B cell (primary cell): ENCODE measurements around the gene TAMALIN. TPM values are rescaled to one million over a fixed set of nuclear protein-coding genes. Genes with fewer than 3 reads are reported as not detected.

Experiments
- ATAC-seq: fragments of 200-7000 bp; cut with Tn5 transposase; one replicate; pipeline ENCODE4 v1.10.0; 2021; ENCODE audit warnings: low read depth, mild to moderate bottlenecking, moderate number of reproducible peaks, moderate library complexity
- CTCF ChIA-PET: fragments of 350-600 bp; sonication (Branson Sonifier 250); formaldehyde crosslinking; loops from one replicate; lab custom pipeline; 2021; ENCODE audit warnings: antibody characterized with exemption, inconsistent platforms; lab: Charles Lee
- POLR2A ChIA-PET: fragments of 350-600 bp; sonication (Branson Sonifier 250); formaldehyde crosslinking; loops from one replicate; lab custom pipeline; 2021; ENCODE audit warnings: antibody characterized with exemption; lab: Charles Lee
- DNase-seq: peaks from one replicate; pipeline ENCODE4 v3.0.0; 2013
- H2AFZ ChIP-seq: 2 replicates; pipeline ENCODE4 v1.6.1; 2012; ENCODE audit warnings: mild to moderate bottlenecking, low read depth, low read length; ENCODE audit not compliant: insufficient read depth, poor library complexity, severe bottlenecking
- H3K27ac ChIP-seq, 2 donors: 1 replicate in 1 of 2; 2 replicates in 1 of 2; pipeline ENCODE4 v1.5.1; 2012 to 2013; ENCODE audit warnings: low read length in 2 of 2, mild to moderate bottlenecking in 2 of 2, moderate library complexity in 1 of 2
- H3K27me3 ChIP-seq, 4 experiments: fragments of 200-600 bp in 1 of 4; sonication (generic) in 1 of 4; replicated peaks in 1 of 4; 1 replicate in 2 of 4; 2 replicates in 2 of 4; pipeline versions ENCODE4 v1.6.1 to v1.7.0; 2013 to 2016; ENCODE audit warnings: low read length in 3 of 4, mild to moderate bottlenecking in 2 of 4, mixed read lengths in 1 of 4, moderate library complexity in 1 of 4; ENCODE audit not compliant: insufficient read depth in 4 of 4, control insufficient read depth in 3 of 4; ENCODE audit errors: control extremely low read depth in 1 of 4
- H3K36me3 ChIP-seq, 2 experiments: replicated peaks in 1 of 2; 1 replicate in 1 of 2; 2 replicates in 1 of 2; pipeline versions ENCODE4 v1.6.1 to v1.7.1; 2013; ENCODE audit warnings: low read length in 1 of 2; ENCODE audit not compliant: insufficient read depth in 2 of 2, control insufficient read depth in 1 of 2; ENCODE audit errors: control extremely low read depth in 1 of 2, extremely low read depth in 1 of 2
- H3K4me1 ChIP-seq, 2 donors: fragments of 200-600 bp in 1 of 2; sonication (generic) in 1 of 2; 1 replicate in 1 of 2; 2 replicates in 1 of 2; pipeline versions ENCODE4 v1.5.1 to v1.6.1; 2013 to 2017; ENCODE audit warnings: low read length in 2 of 2; ENCODE audit not compliant: control insufficient read depth in 2 of 2, insufficient read depth in 2 of 2
- H3K4me2 ChIP-seq: replicated peaks from 2 replicates; pipeline ENCODE3; 2012; ENCODE audit warnings: mild to moderate bottlenecking, low read depth, low read length; ENCODE audit not compliant: poor library complexity, severe bottlenecking
- H3K4me3 ChIP-seq, 5 experiments: fragments of 200-600 bp in 1 of 5; sonication (generic) in 1 of 5; 1 replicate in 3 of 5; 2 replicates in 2 of 5; pipeline versions ENCODE4 v1.5.1 to v1.7.0; 2011 to 2016; ENCODE audit warnings: low read length in 4 of 5, mild to moderate bottlenecking in 4 of 5, low read depth in 2 of 5, control low read depth in 1 of 5, moderate library complexity in 1 of 5; ENCODE audit not compliant: insufficient read depth in 1 of 5; ENCODE audit errors: control extremely low read depth in 1 of 5, extremely low read depth in 1 of 5
- H3K79me2 ChIP-seq: fragments of 200-600 bp; sonication (generic); one replicate; pipeline ENCODE4 v1.6.0; 2016; ENCODE audit warnings: low read length; ENCODE audit not compliant: control insufficient read depth, insufficient read depth
- H3K9ac ChIP-seq: fragments of 200-600 bp; sonication (generic); 2 replicates; pipeline ENCODE4 v1.6.1; 2017; ENCODE audit warnings: mild to moderate bottlenecking, low read length, moderate library complexity
- H3K9me3 ChIP-seq, 3 donors: one replicate each; pipeline versions ENCODE4 v1.6.1 to v1.7.1; 2013; ENCODE audit warnings: low read length in 2 of 3; ENCODE audit not compliant: control insufficient read depth in 2 of 3, insufficient read depth in 1 of 3; ENCODE audit errors: control extremely low read depth in 1 of 3
- H4K20me1 ChIP-seq: 2 replicates; pipeline ENCODE4 v1.6.0; 2012; ENCODE audit warnings: mild to moderate bottlenecking, low read length; ENCODE audit not compliant: insufficient read depth, control insufficient read depth, poor library complexity, severe bottlenecking
- H3K27ac Mint-ChIP-seq: one replicate; pipeline ENCODE4 v1.8.0; 2021; ENCODE audit warnings: mixed read lengths
- H3K27me3 Mint-ChIP-seq: one replicate; pipeline ENCODE4 v1.8.0; 2021; ENCODE audit warnings: mixed read lengths
- H3K4me1 Mint-ChIP-seq: one replicate; pipeline ENCODE4 v1.8.0; 2021; ENCODE audit warnings: mixed read lengths
- H3K4me3 Mint-ChIP-seq: one replicate; pipeline ENCODE4 v1.8.0; 2021; ENCODE audit warnings: mixed read lengths
- H3K9me3 Mint-ChIP-seq: one replicate; pipeline ENCODE4 v1.8.0; 2022; ENCODE audit warnings: mixed read lengths; ENCODE audit not compliant: insufficient read depth
- CTCF ChIP-seq: fragments of 200-600 bp; IDR thresholded peaks from one replicate; pipeline ENCODE4 v1.8.0; 2022; ENCODE audit warnings: antibody characterized with exemption, mild to moderate bottlenecking
- EZH2 ChIP-seq: IDR thresholded peaks from 2 replicates; pipeline ENCODE4 v1.6.1; 2012; ENCODE audit warnings: borderline replicate concordance, low read depth, mild to moderate bottlenecking, moderate library complexity, low read length; ENCODE audit not compliant: insufficient read depth, poor library complexity, severe bottlenecking
- WGBS: methylation state at CpG from one replicate; pipeline ENCODE4 v1.1.5; 2013; ENCODE audit warnings: missing lambda C conversion rate; ENCODE audit not compliant: insufficient coverage; 5-methylcytosine and 5-hydroxymethylcytosine counted together
- intact Hi-C: fragments of 100-400 bp; cut with micrococcal nuclease; formaldehyde crosslinking; loops from one replicate; pipeline ENCODE4 v1.10.0; 2022
- polyA plus RNA-seq: library from polyadenylated mRNA; depleted of rRNA; stranded (reverse); fragments of >200 nt; gene quantifications from 2 replicates; pipeline ENCODE4 v1.2.3, GENCODE V29; 2012
- total RNA-seq, 2 donors: library from RNA; stranded (reverse); fragments of 120-200 nt in 1 of 2; gene quantifications; 1 replicate in 1 of 2; 2 replicates in 1 of 2; pipeline versions ENCODE4 v1.2.3 to v1.2.4, GENCODE V29; 2013 to 2022

TAMALIN gene
- total and polyA plus RNA-seq, 2 donors (not counting 1 experiment from before 2014, with no cell fraction given) = 139 to 151 TPM

DNA sequence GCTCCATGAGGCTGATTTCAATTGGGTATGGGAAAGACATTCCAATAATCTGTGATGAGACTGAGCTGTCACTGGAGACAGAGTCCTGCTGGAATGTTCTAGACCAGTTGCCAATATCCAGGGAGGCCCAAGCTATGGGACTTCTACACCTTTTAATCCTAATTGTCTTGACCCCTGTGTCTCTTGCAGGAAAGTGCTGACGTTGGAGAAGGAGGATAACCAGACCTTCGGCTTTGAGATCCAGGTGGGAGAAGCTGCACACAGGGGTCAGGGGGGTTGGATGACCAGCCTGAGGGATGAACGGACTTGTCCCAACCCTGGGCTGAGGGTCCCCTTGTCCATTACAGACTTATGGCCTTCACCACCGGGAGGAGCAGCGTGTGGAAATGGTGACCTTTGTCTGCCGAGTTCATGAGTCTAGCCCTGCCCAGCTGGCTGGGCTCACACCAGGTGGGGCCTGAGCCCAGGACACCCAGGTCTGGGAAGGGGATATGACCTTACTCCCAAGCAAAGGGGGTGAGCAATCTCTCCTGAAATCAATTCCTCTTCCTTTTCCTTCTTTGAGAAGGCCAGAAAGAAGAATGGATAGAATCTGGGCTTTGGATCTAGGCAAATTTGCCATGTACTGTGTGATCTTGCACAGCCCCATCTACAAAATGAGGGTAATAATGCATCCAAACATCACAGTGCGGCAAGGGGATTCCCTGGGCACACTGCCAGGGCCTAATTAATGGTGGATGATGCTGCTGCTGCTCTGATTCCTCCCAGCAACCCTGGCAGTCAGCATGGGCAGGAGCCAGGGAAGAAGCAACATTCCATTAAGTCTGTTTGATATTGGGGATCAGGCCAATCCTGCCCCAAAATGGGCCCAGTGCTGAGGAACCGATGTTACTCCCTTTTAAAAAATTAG is 4.2 kb downstream of the TAMALIN start:
- Histone ChIP-seq H3K9me3 (no peaks in the 10 kb centered on the region), H3K27me3 (no peaks in the 10 kb centered on the region), H3K4me3 (no peak overlapping the region), H3K27ac (no peak overlapping the region), H3K4me1 (peaks cover 19 to 28% of the 10 kb centered on the region in 2 donors), H3K4me2 (no peak overlapping the region), H3K79me2 (peaks cover 5% of the 10 kb centered on the region), H3K9ac (no peak overlapping the region), H2AFZ (no peak overlapping the region), H4K20me1 (peaks cover 41% of the 10 kb centered on the region), H3K36me3 (peaks cover 0 to 37% of the 10 kb centered on the region in 2 experiments)
- intact Hi-C loops = no loop called here
- Mint-ChIP-seq H3K4me3 (no peak overlapping the region), H3K9me3 (no peaks in the 10 kb centered on the region), H3K27ac (peak overlapping the region; percentile 37), H3K27me3 (no peaks in the 10 kb centered on the region), H3K4me1 (peaks cover 28% of the 10 kb centered on the region)
- peak; percentile 28 for DNase-seq
- POLR2A ChIA-PET = interaction anchor here (1.2 to 1.5 kb wide), 2 partner anchors 9 to 12 kb away, joined by 3 to 7 read pairs; no protein-coding TSS in a partner anchor
- TF ChIP-seq CTCF (no peak), EZH2 (no peak)
- no peak for ATAC-seq
- 97% methylated on average over 7 of the region's 8 CpGs for WGBS
- CTCF ChIA-PET = interaction anchor here (1.0 to 11.7 kb wide), 5 partner anchors 7 to 109 kb away, joined by 3 to 590 read pairs (median 3); no protein-coding TSS in a partner anchor
